NCI-H1092 (cell line): ENCODE data around the gene ARHGAP42.
"Not testable (repeated sequence)": the region's sequence is repeated elsewhere in the genome, so short reads cannot be mapped to it uniquely, and the experiment has no call there.

ENCODE experiments used
- DNase-seq: peaks from one replicate; lab custom pipeline; 2025; lab: John Stamatoyannopoulos, UW

The ARHGAP42 gene

GRCh38 chr11:100870138-100870537 is 183.1 kb downstream of the ARHGAP42 start:
- no peak for DNase-seq

- no peak for DNase-seq
Observed at GRCh38 chr11:100872951-100873740, 186.1 kb downstream of the ARHGAP42 start.

- DNase-seq: no peak
Observed at GRCh38 chr11:100874203-100874602, 187.1 kb downstream of the ARHGAP42 start.

GRCh38 chr11:100875521-100875869 is 188.4 kb downstream of the ARHGAP42 start:
- DNase-seq: no peak

GRCh38 chr11:100876815-100877520 is 189.9 kb downstream of the ARHGAP42 start:
- no peak for DNase-seq

- no peak for DNase-seq
Observed at GRCh38 chr11:100878474-100878873, 191.4 kb downstream of the ARHGAP42 start.

GRCh38 chr11:100882957-100883356 is 195.9 kb downstream of the ARHGAP42 start:
- DNase-seq: no peak

- DNase-seq: no peak
Observed at GRCh38 chr11:100883830-100884229, 196.7 kb downstream of the ARHGAP42 start.

GRCh38 chr11:100887659-100888058 is 200.6 kb downstream of the ARHGAP42 start:
- no peak for DNase-seq

- DNase-seq: no peak
Observed at GRCh38 chr11:100888836-100889235, 201.7 kb downstream of the ARHGAP42 start.

GRCh38 chr11:100889758-100890157 is 202.7 kb downstream of the ARHGAP42 start:
- no peak for DNase-seq

- no peak for DNase-seq
Observed at GRCh38 chr11:100890789-100891188, 203.7 kb downstream of the ARHGAP42 start.

GRCh38 chr11:100892886-100893285 is 205.8 kb downstream of the ARHGAP42 start:
- no peak for DNase-seq

GRCh38 chr11:100895449-100895848 is 208.4 kb downstream of the ARHGAP42 start:
- DNase-seq: no peak

GRCh38 chr11:100895976-100896375 is 208.9 kb downstream of the ARHGAP42 start:
- not testable (repeated sequence) for DNase-seq

GRCh38 chr11:100901471-100901870 is 214.4 kb downstream of the ARHGAP42 start:
- not testable (repeated sequence) for DNase-seq

- peak; percentile 9 for DNase-seq
Observed at GRCh38 chr11:100902454-100903141, 215.5 kb downstream of the ARHGAP42 start.

- DNase-seq: no peak
Observed at GRCh38 chr11:100903284-100903683, 216.2 kb downstream of the ARHGAP42 start.

- no peak for DNase-seq
Observed at GRCh38 chr11:100905684-100906083, 218.6 kb downstream of the ARHGAP42 start.

- DNase-seq: no peak
Observed at GRCh38 chr11:100908746-100909145, 221.7 kb downstream of the ARHGAP42 start.

- no peak for DNase-seq
Observed at GRCh38 chr11:100910808-100911207, 223.7 kb downstream of the ARHGAP42 start.

GRCh38 chr11:100914415-100915110 is 227.5 kb downstream of the ARHGAP42 start:
- DNase-seq: no peak
